Right lobe of liver (tissue), 6 donors: ENCODE data around the gene GPS1. TPM values are rescaled to one million over a fixed set of nuclear protein-coding genes. Genes with fewer than 3 reads are reported as not detected.

Experiments used
- ATAC-seq, 4 donors: fragments of 200-7000 bp; cut with Tn5 transposase; one replicate each; pipeline ENCODE4 v1.9.1; 2020; ENCODE audit warnings: mild to moderate bottlenecking in 4 of 4, moderate library complexity in 4 of 4
- DNase-seq, 3 donors: peaks; one replicate each; pipeline ENCODE4 v3.0.0-alpha.2; 2020
- H3K27ac ChIP-seq, 3 donors: fragments of 200-600 bp; one replicate each; pipeline ENCODE4 v1.8.0; 2022
- H3K27me3 ChIP-seq, 2 donors: fragments of 200-600 bp; one replicate each; pipeline ENCODE4 v1.8.0; 2022
- H3K36me3 ChIP-seq, 4 donors: fragments of 200-600 bp; sonication (generic) in 1 of 4; one replicate each; pipeline versions ENCODE4 v1.5.1 to v1.8.0; 2017 to 2022; ENCODE audit warnings: control low read depth in 1 of 4
- H3K4me1 ChIP-seq, 4 donors: fragments of 200-600 bp; sonication (generic) in 1 of 4; one replicate each; pipeline versions ENCODE4 v1.5.1 to v1.8.0; 2017 to 2022; ENCODE audit warnings: control low read depth in 1 of 4
- H3K4me3 ChIP-seq, 3 donors: fragments of 200-600 bp; one replicate each; pipeline ENCODE4 v1.8.0; 2022
- H3K9me3 ChIP-seq, 4 donors: fragments of 200-600 bp; sonication (generic) in 1 of 4; one replicate each; pipeline versions ENCODE4 v1.5.1 to v1.8.0; 2017 to 2022; ENCODE audit warnings: control low read depth in 1 of 4
- POLR2A ChIP-seq: fragments of 450-650 bp; IDR thresholded peaks from one replicate; pipeline ENCODE4 v1.6.1; 2017; ENCODE audit warnings: antibody characterized with exemption, mild to moderate bottlenecking
- WGBS: methylation state at CpG from one replicate; pipeline ENCODE4 v1.1.6; 2018; ENCODE audit warnings: low coverage, low lambda C conversion rate; ENCODE audit not compliant: insufficient coverage; ENCODE audit errors: missing lambda C conversion rate; 5-methylcytosine and 5-hydroxymethylcytosine counted together
- intact Hi-C, 2 donors: fragments of 100-400 bp; cut with DNase I; formaldehyde crosslinking; loops; one replicate each; pipeline versions ENCODE4 v1.11.2 to v1.14.1; 2022
- total RNA-seq, 6 experiments: library from RNA; depleted of rRNA in 2 of 6; stranded (reverse); fragments of >200 nt in 2 of 6; fragmentation: NEBNext Ultra II Directional in 3 of 6; extraction: Animal tissue kit (Norgen Biotek cat#: 25700) in 3 of 6; gene quantifications; one replicate each; pipeline versions ENCODE4 v1.1.0 to v1.2.4, GENCODE V29; 2016 to 2023
- TF ChIP-seq, protein P1 (sequence below), 4 donors: fragments of 200-600 bp in 3 of 4; fragments of 450-650 bp in 1 of 4; IDR thresholded peaks; one replicate each; pipeline versions ENCODE4 v1.5.1 to v1.8.0; 2016 to 2022; ENCODE audit warnings: antibody characterized with exemption in 4 of 4, mild to moderate bottlenecking in 2 of 4
- donor health status: DM: no; HTN: yes; CAD: no.
- donor health status: DM: no; HTN: no; CAD: no.
- donor health status: DM: no; HTN: no; CAD: no.
- donor health status: DM: no; HTN: yes; CAD: no.
- donor health status: DM: no; HTN: yes; CAD: no.

Gene GPS1
- total RNA-seq, 6 experiments from 2014 or later, result 46.5 to 93.5 (median 62.1) TPM

DNA sequence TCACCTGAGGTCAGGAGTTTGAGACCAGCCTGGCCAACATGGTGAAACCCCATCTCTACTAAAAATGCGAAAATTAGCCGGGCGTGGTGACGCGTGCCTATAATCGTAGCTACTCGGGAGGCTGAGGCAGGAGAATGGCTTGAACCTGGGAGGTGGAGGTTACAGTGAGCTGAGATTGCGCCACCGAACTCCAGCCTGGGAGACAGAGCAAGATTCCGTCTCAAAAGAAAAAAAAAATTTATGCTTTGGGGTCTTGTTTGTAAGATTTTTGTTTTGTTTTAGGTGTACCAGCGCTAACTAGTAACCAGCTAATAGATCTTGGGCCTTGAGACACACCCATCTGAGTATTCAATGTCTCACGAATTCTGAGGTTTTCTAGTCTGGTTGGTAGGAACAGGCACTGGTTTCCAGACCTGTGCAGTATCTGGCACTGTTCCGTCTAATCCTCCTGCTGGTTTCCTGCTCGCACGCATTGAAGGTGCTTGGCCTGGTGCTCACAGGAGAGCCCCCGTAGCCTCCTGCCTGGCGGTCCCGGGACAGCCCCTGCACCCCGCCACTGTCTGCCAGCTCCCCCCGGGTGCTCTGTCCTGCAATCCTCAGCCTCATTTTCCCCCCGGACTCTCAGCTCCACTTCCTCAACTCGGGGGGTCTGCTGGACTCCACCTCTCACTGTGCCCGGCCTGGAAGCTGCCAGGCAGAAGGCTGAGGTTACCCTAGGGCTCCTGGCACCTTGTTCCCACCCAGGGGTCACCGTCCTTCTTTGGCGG lies 24.5 kb downstream of the GPS1 start:
- Histone ChIP-seq H3K4me1 (no peaks in the 10 kb centered on the region), H3K36me3 (peaks cover 0 to 34% (median 9%) of the 10 kb centered on the region in 4 donors), H3K9me3 (no peaks in the 10 kb centered on the region), H3K27me3 (no peaks in the 10 kb centered on the region), H3K27ac (no peak overlapping the region), H3K4me3 (no peak overlapping the region)
- 34% methylated on average over 23 of the region's 25 CpGs for WGBS
- TF ChIP-seq POLR2A, result no peak
- intact Hi-C loops, result no loop called here
- DNase-seq, result no peak
- ATAC-seq, result peak; percentile 0 to 39 (median 18)

DNA sequence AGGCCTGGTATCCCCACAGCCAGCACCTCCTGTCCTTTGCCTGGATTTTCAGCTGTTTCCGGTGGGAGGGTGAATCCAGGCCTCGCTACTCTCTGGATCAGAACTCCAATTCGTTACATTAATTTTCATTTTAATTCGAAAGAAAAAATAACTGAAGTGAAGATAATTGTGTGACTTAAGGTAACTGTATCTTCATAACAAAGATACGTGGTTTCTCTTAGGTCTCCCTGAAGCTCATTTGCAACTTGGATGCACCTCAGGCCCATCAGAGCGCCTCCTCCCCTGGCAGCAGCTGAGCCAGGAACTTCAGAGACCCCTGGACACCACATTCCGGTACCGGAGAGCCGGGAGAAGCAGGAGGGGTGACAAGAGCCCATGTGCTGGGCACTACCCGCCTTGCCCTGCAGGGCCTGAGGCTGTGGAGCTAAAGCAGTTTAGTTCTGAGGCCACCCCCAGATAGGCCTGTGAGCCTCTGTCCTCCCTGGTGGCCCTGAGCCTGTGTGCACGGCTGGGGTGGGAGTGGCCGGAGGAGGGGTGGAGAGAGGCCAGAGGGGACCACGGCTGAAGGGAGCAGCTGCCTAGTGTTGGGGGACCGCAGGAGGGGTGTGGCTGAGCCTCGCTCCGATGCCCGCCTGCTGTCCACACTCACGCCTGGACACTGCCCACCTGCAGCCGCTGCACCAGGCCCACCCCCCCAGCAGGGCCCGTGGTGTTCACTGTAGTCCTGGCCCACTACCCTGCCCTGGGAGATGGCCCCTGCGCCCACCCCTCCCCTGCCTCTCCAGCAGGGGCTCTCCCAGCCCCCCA lies 25.3 kb downstream of the GPS1 start:
- intact Hi-C loops, result no loop called here
- 46% methylated on average over 5 of the region's 21 CpGs for WGBS
- ATAC-seq (peak; percentile 13 to 43 (median 36)), DNase-seq (no peak)
- H3K9me3 ChIP-seq, result no peaks in the 10 kb centered on the region
- no peaks in the 10 kb centered on the region for H3K4me1 ChIP-seq
- no peak overlapping the region for H3K4me3 ChIP-seq
- peaks cover 0 to 42% (median 13%) of the 10 kb centered on the region in 4 donors for H3K36me3 ChIP-seq
- TF ChIP-seq, protein P1, sequence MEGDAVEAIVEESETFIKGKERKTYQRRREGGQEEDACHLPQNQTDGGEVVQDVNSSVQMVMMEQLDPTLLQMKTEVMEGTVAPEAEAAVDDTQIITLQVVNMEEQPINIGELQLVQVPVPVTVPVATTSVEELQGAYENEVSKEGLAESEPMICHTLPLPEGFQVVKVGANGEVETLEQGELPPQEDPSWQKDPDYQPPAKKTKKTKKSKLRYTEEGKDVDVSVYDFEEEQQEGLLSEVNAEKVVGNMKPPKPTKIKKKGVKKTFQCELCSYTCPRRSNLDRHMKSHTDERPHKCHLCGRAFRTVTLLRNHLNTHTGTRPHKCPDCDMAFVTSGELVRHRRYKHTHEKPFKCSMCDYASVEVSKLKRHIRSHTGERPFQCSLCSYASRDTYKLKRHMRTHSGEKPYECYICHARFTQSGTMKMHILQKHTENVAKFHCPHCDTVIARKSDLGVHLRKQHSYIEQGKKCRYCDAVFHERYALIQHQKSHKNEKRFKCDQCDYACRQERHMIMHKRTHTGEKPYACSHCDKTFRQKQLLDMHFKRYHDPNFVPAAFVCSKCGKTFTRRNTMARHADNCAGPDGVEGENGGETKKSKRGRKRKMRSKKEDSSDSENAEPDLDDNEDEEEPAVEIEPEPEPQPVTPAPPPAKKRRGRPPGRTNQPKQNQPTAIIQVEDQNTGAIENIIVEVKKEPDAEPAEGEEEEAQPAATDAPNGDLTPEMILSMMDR (IDR thresholded peaks at IDR 0.05), result no peak
- TF ChIP-seq POLR2A, result no peak
- no peaks in the 10 kb centered on the region for H3K27me3 ChIP-seq
- H3K27ac ChIP-seq, result no peak overlapping the region

DNA sequence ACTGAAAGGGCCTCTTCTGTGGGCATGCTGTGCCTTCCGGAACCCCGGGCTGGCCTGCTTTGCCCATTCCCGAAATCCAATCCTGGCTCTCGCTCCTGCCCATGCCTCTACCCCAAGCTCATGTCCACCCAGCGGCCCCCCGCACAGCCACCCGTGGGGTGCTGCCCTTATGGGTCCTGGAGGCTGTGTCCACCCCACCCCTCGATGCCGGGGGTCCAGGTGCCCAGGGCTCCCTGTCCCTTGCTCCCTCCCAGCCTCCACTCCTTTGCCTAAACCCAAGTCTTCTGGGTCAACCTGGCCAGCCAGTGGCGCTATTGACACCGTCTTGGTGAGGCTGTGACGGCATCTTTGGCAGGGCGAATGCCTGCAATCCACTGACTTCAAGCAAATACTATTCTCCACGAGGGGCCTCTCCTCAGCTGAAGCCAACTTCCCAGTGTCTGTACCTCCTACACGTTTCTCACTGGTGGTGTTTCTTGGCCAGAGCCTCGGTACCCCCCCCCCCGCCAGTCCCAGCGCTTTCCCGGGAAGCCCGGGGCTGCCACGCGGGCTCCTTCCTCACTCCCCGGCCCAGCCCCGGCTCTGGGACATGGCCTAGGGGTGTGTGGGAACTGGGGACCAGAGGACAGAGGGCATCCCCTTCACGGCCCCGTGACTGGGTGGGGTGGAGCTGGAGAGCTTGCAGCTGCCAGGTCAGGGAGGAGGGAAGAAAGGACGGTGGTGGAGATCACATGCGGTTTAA lies 26.1 kb downstream of the GPS1 start:
- Histone ChIP-seq H3K9me3 (no peaks in the 10 kb centered on the region), H3K4me1 (no peaks in the 10 kb centered on the region), H3K36me3 (peaks cover 0 to 50% (median 17%) of the 10 kb centered on the region in 4 donors), H3K4me3 (no peak overlapping the region), H3K27me3 (no peaks in the 10 kb centered on the region), H3K27ac (no peak overlapping the region)
- intact Hi-C loops, result no loop called here
- ATAC-seq (peak; percentile 7 to 29 (median 22)), DNase-seq (no peak)
- TF ChIP-seq, protein P1 (IDR thresholded peaks at IDR 0.05), result no peak
- TF ChIP-seq POLR2A, result no peak
- WGBS, result 33% methylated on average over 18 of the region's 28 CpGs

DNA sequence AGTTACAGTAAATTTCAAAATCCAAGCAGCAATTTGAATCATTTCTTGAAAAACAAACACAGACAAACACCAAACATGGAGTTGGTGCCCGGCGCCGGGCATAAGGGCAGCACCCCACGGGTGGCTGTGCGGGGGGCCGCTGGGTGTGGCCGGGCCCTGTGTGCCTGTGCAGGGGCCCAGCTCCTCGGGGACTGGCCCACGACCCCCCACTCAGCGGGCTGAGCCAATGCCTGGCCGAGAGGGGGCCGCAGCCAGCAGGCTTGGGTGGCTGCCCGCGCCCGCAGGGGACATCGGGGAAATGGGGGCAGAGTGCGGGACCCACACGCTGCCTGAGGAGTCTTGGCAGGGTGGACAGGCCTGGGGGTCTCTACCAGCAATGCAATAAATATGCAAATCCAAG lies 26.7 kb downstream of the GPS1 start:
- DNase-seq, result no peak
- no peaks in the 10 kb centered on the region for H3K27me3 ChIP-seq
- TF ChIP-seq POLR2A, result no peak
- TF ChIP-seq, protein P1 (IDR thresholded peaks at IDR 0.05), result no peak
- intact Hi-C loops, result no loop called here
- no peak overlapping the region for H3K27ac ChIP-seq
- ATAC-seq, result no peak
- H3K9me3 ChIP-seq, result no peaks in the 10 kb centered on the region
- no peaks in the 10 kb centered on the region for H3K4me1 ChIP-seq
- H3K36me3 ChIP-seq, result peaks cover 2 to 56% (median 22%) of the 10 kb centered on the region in 4 donors
- 54% methylated on average over 5 of the region's 18 CpGs for WGBS
- H3K4me3 ChIP-seq, result no peak overlapping the region
